H1 (cell line): ENCODE data around the gene CENPW. TPM values are rescaled to one million over a fixed set of nuclear protein-coding genes. Genes with fewer than 3 reads are reported as not detected.

ENCODE experiments used
- CBX5 ChIP-seq: fragments of 300-800, 300-1000 bp; sonication (generic); IDR thresholded peaks from 2 replicates; pipeline ENCODE4 v1.7.1; 2016; ENCODE audit warnings: antibody characterized with exemption, low read length, low read depth
- CTBP2 ChIP-seq: IDR thresholded peaks from 2 replicates; pipeline ENCODE4 v1.7.0; 2011; ENCODE audit warnings: borderline replicate concordance, mild to moderate bottlenecking, moderate library complexity, mixed read lengths, low read length; ENCODE audit not compliant: insufficient read depth, insufficient read length
- JUN ChIP-seq: IDR thresholded peaks from 2 replicates; pipeline ENCODE4 v1.6.1; 2011; ENCODE audit warnings: low read depth, mild to moderate bottlenecking, improper control_type of control experiment, low read length
- JUND ChIP-seq: IDR thresholded peaks from 2 replicates; pipeline ENCODE4 v1.6.1; 2011; ENCODE audit warnings: mild to moderate bottlenecking, improper control_type of control experiment, low read length
- polyA plus RNA-seq, 7 experiments: library from polyadenylated mRNA; depleted of rRNA in 3 of 7; stranded (reverse) in 5 of 7; unstranded in 2 of 7; fragments of >200 nt in 5 of 7; fragments of 200-250 nt in 2 of 7; gene quantifications; 1 replicate in 5 of 7; 2 replicates in 1 of 7; 4 replicates in 1 of 7; pipeline versions ENCODE4 v1.2.1 to v1.2.3, GENCODE V29; 2011 to 2013; ENCODE audit warnings: missing spikeins in 2 of 7, mixed read lengths in 2 of 7
- total RNA-seq: library from RNA; stranded (reverse); fragmentation: NEBNext Ultra II Directional; extraction: Animal tissue kit (Norgen Biotek cat#: 25700); gene quantifications from 2 replicates; pipeline ENCODE4 v1.2.1, GENCODE V29; 2021
- TF ChIP-seq, protein P1 (sequence below): fragments of 300-600 bp; sonication (generic); IDR thresholded peaks from 2 replicates; pipeline ENCODE4 v1.7.1; 2012; ENCODE audit warnings: low read length, moderate library complexity, mild to moderate bottlenecking, inconsistent platforms; ENCODE audit not compliant: insufficient replicate concordance

Gene CENPW
- total and polyA plus RNA-seq, 2 of the 8 experiments (the other 6 are each of a cell fraction or from before 2014, with no cell fraction given), result 22.0 to 91.1 TPM

DNA sequence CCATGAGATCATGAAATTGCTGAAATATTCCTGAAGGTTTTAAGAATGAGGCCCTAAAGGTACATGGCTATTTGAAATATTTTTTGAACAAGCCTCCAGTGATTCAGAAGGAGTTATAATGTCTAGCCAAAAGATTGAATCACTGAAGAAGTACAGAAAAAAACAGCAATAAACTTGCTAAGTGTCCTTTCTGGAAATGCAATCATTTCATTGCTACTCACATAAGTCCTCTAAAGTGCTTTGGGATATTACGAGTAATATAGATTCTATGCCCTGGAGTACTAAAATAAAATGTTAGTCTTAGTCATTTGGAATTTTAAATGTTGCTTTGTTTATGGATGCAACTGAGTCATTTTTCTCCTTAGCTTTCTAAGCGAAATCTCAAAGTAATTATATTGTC is 32.7 kb downstream of the CENPW start (continued):
- TF ChIP-seq, protein P1, sequence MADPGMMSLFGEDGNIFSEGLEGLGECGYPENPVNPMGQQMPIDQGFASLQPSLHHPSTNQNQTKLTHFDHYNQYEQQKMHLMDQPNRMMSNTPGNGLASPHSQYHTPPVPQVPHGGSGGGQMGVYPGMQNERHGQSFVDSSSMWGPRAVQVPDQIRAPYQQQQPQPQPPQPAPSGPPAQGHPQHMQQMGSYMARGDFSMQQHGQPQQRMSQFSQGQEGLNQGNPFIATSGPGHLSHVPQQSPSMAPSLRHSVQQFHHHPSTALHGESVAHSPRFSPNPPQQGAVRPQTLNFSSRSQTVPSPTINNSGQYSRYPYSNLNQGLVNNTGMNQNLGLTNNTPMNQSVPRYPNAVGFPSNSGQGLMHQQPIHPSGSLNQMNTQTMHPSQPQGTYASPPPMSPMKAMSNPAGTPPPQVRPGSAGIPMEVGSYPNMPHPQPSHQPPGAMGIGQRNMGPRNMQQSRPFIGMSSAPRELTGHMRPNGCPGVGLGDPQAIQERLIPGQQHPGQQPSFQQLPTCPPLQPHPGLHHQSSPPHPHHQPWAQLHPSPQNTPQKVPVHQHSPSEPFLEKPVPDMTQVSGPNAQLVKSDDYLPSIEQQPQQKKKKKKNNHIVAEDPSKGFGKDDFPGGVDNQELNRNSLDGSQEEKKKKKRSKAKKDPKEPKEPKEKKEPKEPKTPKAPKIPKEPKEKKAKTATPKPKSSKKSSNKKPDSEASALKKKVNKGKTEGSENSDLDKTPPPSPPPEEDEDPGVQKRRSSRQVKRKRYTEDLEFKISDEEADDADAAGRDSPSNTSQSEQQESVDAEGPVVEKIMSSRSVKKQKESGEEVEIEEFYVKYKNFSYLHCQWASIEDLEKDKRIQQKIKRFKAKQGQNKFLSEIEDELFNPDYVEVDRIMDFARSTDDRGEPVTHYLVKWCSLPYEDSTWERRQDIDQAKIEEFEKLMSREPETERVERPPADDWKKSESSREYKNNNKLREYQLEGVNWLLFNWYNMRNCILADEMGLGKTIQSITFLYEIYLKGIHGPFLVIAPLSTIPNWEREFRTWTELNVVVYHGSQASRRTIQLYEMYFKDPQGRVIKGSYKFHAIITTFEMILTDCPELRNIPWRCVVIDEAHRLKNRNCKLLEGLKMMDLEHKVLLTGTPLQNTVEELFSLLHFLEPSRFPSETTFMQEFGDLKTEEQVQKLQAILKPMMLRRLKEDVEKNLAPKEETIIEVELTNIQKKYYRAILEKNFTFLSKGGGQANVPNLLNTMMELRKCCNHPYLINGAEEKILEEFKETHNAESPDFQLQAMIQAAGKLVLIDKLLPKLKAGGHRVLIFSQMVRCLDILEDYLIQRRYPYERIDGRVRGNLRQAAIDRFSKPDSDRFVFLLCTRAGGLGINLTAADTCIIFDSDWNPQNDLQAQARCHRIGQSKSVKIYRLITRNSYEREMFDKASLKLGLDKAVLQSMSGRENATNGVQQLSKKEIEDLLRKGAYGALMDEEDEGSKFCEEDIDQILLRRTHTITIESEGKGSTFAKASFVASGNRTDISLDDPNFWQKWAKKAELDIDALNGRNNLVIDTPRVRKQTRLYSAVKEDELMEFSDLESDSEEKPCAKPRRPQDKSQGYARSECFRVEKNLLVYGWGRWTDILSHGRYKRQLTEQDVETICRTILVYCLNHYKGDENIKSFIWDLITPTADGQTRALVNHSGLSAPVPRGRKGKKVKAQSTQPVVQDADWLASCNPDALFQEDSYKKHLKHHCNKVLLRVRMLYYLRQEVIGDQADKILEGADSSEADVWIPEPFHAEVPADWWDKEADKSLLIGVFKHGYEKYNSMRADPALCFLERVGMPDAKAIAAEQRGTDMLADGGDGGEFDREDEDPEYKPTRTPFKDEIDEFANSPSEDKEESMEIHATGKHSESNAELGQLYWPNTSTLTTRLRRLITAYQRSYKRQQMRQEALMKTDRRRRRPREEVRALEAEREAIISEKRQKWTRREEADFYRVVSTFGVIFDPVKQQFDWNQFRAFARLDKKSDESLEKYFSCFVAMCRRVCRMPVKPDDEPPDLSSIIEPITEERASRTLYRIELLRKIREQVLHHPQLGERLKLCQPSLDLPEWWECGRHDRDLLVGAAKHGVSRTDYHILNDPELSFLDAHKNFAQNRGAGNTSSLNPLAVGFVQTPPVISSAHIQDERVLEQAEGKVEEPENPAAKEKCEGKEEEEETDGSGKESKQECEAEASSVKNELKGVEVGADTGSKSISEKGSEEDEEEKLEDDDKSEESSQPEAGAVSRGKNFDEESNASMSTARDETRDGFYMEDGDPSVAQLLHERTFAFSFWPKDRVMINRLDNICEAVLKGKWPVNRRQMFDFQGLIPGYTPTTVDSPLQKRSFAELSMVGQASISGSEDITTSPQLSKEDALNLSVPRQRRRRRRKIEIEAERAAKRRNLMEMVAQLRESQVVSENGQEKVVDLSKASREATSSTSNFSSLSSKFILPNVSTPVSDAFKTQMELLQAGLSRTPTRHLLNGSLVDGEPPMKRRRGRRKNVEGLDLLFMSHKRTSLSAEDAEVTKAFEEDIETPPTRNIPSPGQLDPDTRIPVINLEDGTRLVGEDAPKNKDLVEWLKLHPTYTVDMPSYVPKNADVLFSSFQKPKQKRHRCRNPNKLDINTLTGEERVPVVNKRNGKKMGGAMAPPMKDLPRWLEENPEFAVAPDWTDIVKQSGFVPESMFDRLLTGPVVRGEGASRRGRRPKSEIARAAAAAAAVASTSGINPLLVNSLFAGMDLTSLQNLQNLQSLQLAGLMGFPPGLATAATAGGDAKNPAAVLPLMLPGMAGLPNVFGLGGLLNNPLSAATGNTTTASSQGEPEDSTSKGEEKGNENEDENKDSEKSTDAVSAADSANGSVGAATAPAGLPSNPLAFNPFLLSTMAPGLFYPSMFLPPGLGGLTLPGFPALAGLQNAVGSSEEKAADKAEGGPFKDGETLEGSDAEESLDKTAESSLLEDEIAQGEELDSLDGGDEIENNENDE, result no peak
- TF ChIP-seq JUND (no peak), JUN (no peak), CBX5 (no peak), CTBP2 (no peak)
